Activated T-helper 2 cell treated with anti-CD3 and anti-CD28 coated beads, Interferon-gamma antibody, Interleukin-2, Interleukin-4, amounts not matched to agents 10 μg/mL and 5 μg/mL and 100 μg/mL, durations not matched to agents 14 hours and 24 hours and 36 hours (primary cell): ENCODE data around the gene RAB17. TPM values are rescaled to one million over a fixed set of nuclear protein-coding genes. Genes with fewer than 3 reads are reported as not detected.

ENCODE experiments used
- DNase-seq: peaks from one replicate; pipeline ENCODE4 v3.0.0; 2021; ENCODE audit warnings: low spot score
- H3K27ac Mint-ChIP-seq: one replicate; pipeline ENCODE4 v1.8.0; 2021; ENCODE audit warnings: mixed read lengths
- H3K27me3 Mint-ChIP-seq: one replicate; pipeline ENCODE4 v1.8.0; 2021; ENCODE audit warnings: low read depth, mixed read lengths
- H3K36me3 Mint-ChIP-seq: one replicate; pipeline ENCODE4 v1.8.0; 2021; ENCODE audit warnings: low read depth, mixed read lengths
- H3K4me1 Mint-ChIP-seq: one replicate; pipeline ENCODE4 v1.8.0; 2021; ENCODE audit warnings: low read depth, mixed read lengths
- H3K4me3 Mint-ChIP-seq: one replicate; pipeline ENCODE4 v1.8.0; 2021; ENCODE audit warnings: low read depth, mild to moderate bottlenecking, moderate library complexity, mixed read lengths
- H3K9me3 Mint-ChIP-seq: one replicate; pipeline ENCODE4 v1.8.0; 2021; ENCODE audit warnings: mixed read lengths
- intact Hi-C: fragments of 100-400 bp; cut with micrococcal nuclease; formaldehyde crosslinking; loops from one replicate; pipeline ENCODE4 v1.15.1; 2023
- total RNA-seq: library from RNA; stranded (reverse); gene quantifications from 2 replicates; pipeline ENCODE4 v1.2.3, GENCODE V29; 2022

RAB17 gene
- total RNA-seq: 0.23 TPM in 1 of 2 replicates, not detected in the other

GRCh38 chr2:237590272-237591140 is at the start of gene RAB17:
Gene RAB17, minus strand, starts transcription at chr2:237590734. Its CDS starts 4,580 bp downstream, at chr2:237586154.
- no peak within 1 kb of the TSS for H3K27ac Mint-ChIP-seq
- no peak for DNase-seq

GRCh38 chr2:237639836-237640220 is 49.3 kb upstream of the RAB17 start:
- peaks cover 10% of the 10 kb centered on the region for H3K9me3 Mint-ChIP-seq
- intact Hi-C loops: no loop called here

More at GRCh38 chr2:237590272-237591140, at the start of gene RAB17:
- Mint-ChIP-seq H3K4me3 (no peak within 1 kb of the TSS), H3K27me3 (peaks cover 20% of the 10 kb centered on the region), H3K9me3 (no peaks in the 10 kb centered on the region), H3K36me3 (no peaks in the 10 kb centered on the region), H3K4me1 (peaks cover 5% of the 10 kb centered on the region)
- intact Hi-C loops: no loop called here

GRCh38 chr2:237639052-237639835 is 48.7 kb upstream of the RAB17 start:
- peaks cover 11% of the 10 kb centered on the region for H3K27me3 Mint-ChIP-seq
- no peak overlapping the region for H3K27ac Mint-ChIP-seq
- H3K36me3 Mint-ChIP-seq: no peaks in the 10 kb centered on the region
- H3K4me3 Mint-ChIP-seq: no peak overlapping the region
- peaks cover 6% of the 10 kb centered on the region for H3K4me1 Mint-ChIP-seq
- no peak for DNase-seq
- intact Hi-C loops: no loop called here
- H3K9me3 Mint-ChIP-seq: peaks cover 14% of the 10 kb centered on the region

More at GRCh38 chr2:237639836-237640220, 49.3 kb upstream of the RAB17 start:
- Mint-ChIP-seq H3K27ac (no peak overlapping the region), H3K4me1 (peaks cover 6% of the 10 kb centered on the region), H3K36me3 (no peaks in the 10 kb centered on the region), H3K27me3 (peaks cover 9% of the 10 kb centered on the region), H3K4me3 (no peak overlapping the region)
- no peak for DNase-seq

- intact Hi-C loops: no loop called here
- DNase-seq: no peak
- Mint-ChIP-seq H3K36me3 (no peaks in the 10 kb centered on the region), H3K27me3 (peaks cover 13% of the 10 kb centered on the region), H3K27ac (no peak overlapping the region), H3K4me1 (peaks cover 6% of the 10 kb centered on the region), H3K4me3 (no peak overlapping the region), H3K9me3 (peaks cover 14% of the 10 kb centered on the region)
Observed at GRCh38 chr2:237638176-237638575, 47.6 kb upstream of the RAB17 start.

GRCh38 chr2:237637429-237638135 is 47.0 kb upstream of the RAB17 start:
- no peak for DNase-seq
- Mint-ChIP-seq H3K4me1 (peaks cover 6% of the 10 kb centered on the region), H3K27me3 (peaks cover 13% of the 10 kb centered on the region), H3K9me3 (peaks cover 14% of the 10 kb centered on the region), H3K36me3 (no peaks in the 10 kb centered on the region), H3K4me3 (no peak overlapping the region), H3K27ac (no peak overlapping the region)
- intact Hi-C loops: no loop called here

- H3K9me3 Mint-ChIP-seq: peaks cover 14% of the 10 kb centered on the region
- H3K4me3 Mint-ChIP-seq: no peak overlapping the region
- intact Hi-C loops: no loop called here
- no peaks in the 10 kb centered on the region for H3K36me3 Mint-ChIP-seq
- peaks cover 6% of the 10 kb centered on the region for H3K4me1 Mint-ChIP-seq
- DNase-seq: no peak
- H3K27me3 Mint-ChIP-seq: peaks cover 13% of the 10 kb centered on the region
- H3K27ac Mint-ChIP-seq: no peak overlapping the region
Observed at GRCh38 chr2:237636578-237636977, 46.0 kb upstream of the RAB17 start.

- Mint-ChIP-seq H3K36me3 (no peaks in the 10 kb centered on the region), H3K9me3 (peaks cover 14% of the 10 kb centered on the region), H3K27me3 (peaks cover 37% of the 10 kb centered on the region), H3K4me3 (no peak overlapping the region), H3K27ac (no peak overlapping the region), H3K4me1 (peaks cover 7% of the 10 kb centered on the region)
- no peak for DNase-seq
- intact Hi-C loops: no loop called here
Observed at GRCh38 chr2:237633061-237633561, 42.6 kb upstream of the RAB17 start.

- DNase-seq: no peak
- H3K27ac Mint-ChIP-seq: no peak overlapping the region
- H3K27me3 Mint-ChIP-seq: peaks cover 37% of the 10 kb centered on the region
- peaks cover 14% of the 10 kb centered on the region for H3K9me3 Mint-ChIP-seq
- H3K4me1 Mint-ChIP-seq: peaks cover 9% of the 10 kb centered on the region
- intact Hi-C loops: no loop called here
- no peak overlapping the region for H3K4me3 Mint-ChIP-seq
- no peaks in the 10 kb centered on the region for H3K36me3 Mint-ChIP-seq
Observed at GRCh38 chr2:237631801-237632585, 41.5 kb upstream of the RAB17 start.

- intact Hi-C loops: no loop called here
- H3K27ac Mint-ChIP-seq: no peak overlapping the region
- peaks cover 38% of the 10 kb centered on the region for H3K27me3 Mint-ChIP-seq
- no peak overlapping the region for H3K4me3 Mint-ChIP-seq
- peaks cover 3% of the 10 kb centered on the region for H3K4me1 Mint-ChIP-seq
- peaks cover 7% of the 10 kb centered on the region for H3K9me3 Mint-ChIP-seq
- no peaks in the 10 kb centered on the region for H3K36me3 Mint-ChIP-seq
- no peak for DNase-seq
Observed at GRCh38 chr2:237631007-237631785, 40.7 kb upstream of the RAB17 start.

- H3K9me3 Mint-ChIP-seq: peaks cover 7% of the 10 kb centered on the region
- no peak for DNase-seq
- no peaks in the 10 kb centered on the region for H3K36me3 Mint-ChIP-seq
- peaks cover 3% of the 10 kb centered on the region for H3K4me1 Mint-ChIP-seq
- no peak overlapping the region for H3K4me3 Mint-ChIP-seq
- intact Hi-C loops: no loop called here
- H3K27ac Mint-ChIP-seq: no peak overlapping the region
- H3K27me3 Mint-ChIP-seq: peaks cover 46% of the 10 kb centered on the region
Observed at GRCh38 chr2:237630216-237631000, 39.9 kb upstream of the RAB17 start.

GRCh38 chr2:237629739-237630138 is 39.2 kb upstream of the RAB17 start:
- DNase-seq: no peak
- H3K4me1 Mint-ChIP-seq: peaks cover 3% of the 10 kb centered on the region
- no peaks in the 10 kb centered on the region for H3K36me3 Mint-ChIP-seq
- H3K27ac Mint-ChIP-seq: no peak overlapping the region
- intact Hi-C loops: loop anchor here (2.0 kb wide), 1 partner anchor 43 kb away; no protein-coding TSS in a partner anchor
- peaks cover 4% of the 10 kb centered on the region for H3K9me3 Mint-ChIP-seq
- H3K27me3 Mint-ChIP-seq: peaks cover 50% of the 10 kb centered on the region
- H3K4me3 Mint-ChIP-seq: no peak overlapping the region
